Measurements from ENCODE around the gene LIN7A. TPM values are rescaled to one million over a fixed set of nuclear protein-coding genes. Genes with fewer than 3 reads are reported as not detected.

LIN7A gene
- total and polyA plus RNA-seq, 2 of the 8 experiments (the other 6 are each of a cell fraction or from before 2014, with no cell fraction given) = 5.8 to 22.0 TPM

DNA sequence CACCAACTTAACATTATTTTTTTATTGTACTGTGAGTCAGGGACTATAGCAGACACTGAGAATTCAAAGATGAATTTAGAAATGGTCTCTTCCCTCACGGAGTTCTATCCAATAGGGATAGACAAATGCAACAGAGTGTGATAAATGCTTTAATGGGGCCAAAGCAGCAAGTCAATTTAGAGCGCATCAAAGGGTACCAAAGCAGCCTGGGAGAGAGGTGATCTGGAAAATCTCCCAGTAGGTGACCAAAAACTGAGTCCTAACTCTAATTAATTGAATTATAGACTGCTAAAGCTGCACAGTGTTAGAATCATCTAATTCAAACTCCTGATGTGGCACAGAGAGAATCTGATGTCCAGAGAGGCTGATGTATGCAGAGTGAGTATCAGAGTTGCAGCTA lies 2.6 kb downstream of the LIN7A start:
- no peak overlapping the region for H3K4me3 ChIP-seq (ENCODE audit: extremely low read depth in 1 of 4, insufficient read depth in 2 of 4, low read depth in 3 of 4, low read length in 4 of 4)
- no peak overlapping the region for H2BK12ac ChIP-seq (ENCODE audit: low read depth, low read length)
- H3K27ac ChIP-seq (ENCODE audit: low read depth, low read length) = no peak overlapping the region
- FAIRE-seq (no peak), DNase-seq (ENCODE audit: low read depth in 1 of 2, low spot score in 2 of 2) (no peak)
- H3K4me2 ChIP-seq (ENCODE audit: insufficient read depth in 1 of 2, low read depth in 2 of 2, low read length in 2 of 2) = peak overlapping the region in 1 of 2 experiments; percentile 75; a peak in 2 of 4 replicates
- H3K79me2 ChIP-seq (ENCODE audit: control insufficient read depth in 1 of 2, insufficient read depth in 2 of 2, low read length in 2 of 2) = peaks cover 0 to 15% of the 10 kb centered on the region in 2 experiments; a peak in 2 of 4 replicates
- no peaks in the 10 kb centered on the region for H4K20me1 ChIP-seq (replicated peaks in 1 of 2; ENCODE audit: control insufficient read depth in 1 of 2, insufficient read depth in 2 of 2, low read length in 2 of 2)
- H3K4ac ChIP-seq (replicated peaks; ENCODE audit: insufficient read length, low read depth, low read length) = no peak overlapping the region
- H3K23me2 ChIP-seq (ENCODE audit: low read depth, low read length) = peaks cover 3% of the 10 kb centered on the region; the same call in 1 of the 2 replicates
- POLR2A ChIA-PET (ENCODE audit: partially characterized antibody) = interaction anchor here (0.5 kb wide), 1 partner anchor 33 kb away, joined by 4 read pairs; no protein-coding TSS in a partner anchor
- no peak overlapping the region for H3K14ac ChIP-seq (ENCODE audit: insufficient read length)
- no peaks in the 10 kb centered on the region for H3K79me1 ChIP-seq (ENCODE audit: low read depth, low read length)
- no peak overlapping the region for H4K5ac ChIP-seq (ENCODE audit: insufficient read length, low read depth, low read length)
- no peak overlapping the region for H2BK120ac ChIP-seq (replicated peaks; ENCODE audit: low read depth, low read length)
- H2AK5ac ChIP-seq (ENCODE audit: low read depth, low read length) = no peak overlapping the region
- no peak overlapping the region for H2BK20ac ChIP-seq (ENCODE audit: low read length)
- H3K9me3 ChIP-seq (ENCODE audit: insufficient read depth in 2 of 2, low read depth in 1 of 2, low read length in 1 of 2) = no peaks in the 10 kb centered on the region
- H4K8ac ChIP-seq (ENCODE audit: extremely low read depth, insufficient read depth, low read length) = no peak overlapping the region
- H3K27me3 ChIP-seq (replicated peaks in 1 of 4; ENCODE audit: control insufficient read depth in 3 of 4, extremely low read depth in 1 of 4, insufficient read depth in 3 of 4, low read length in 3 of 4) = no peaks in the 10 kb centered on the region; a peak in 1 of 7 replicates
- no peak overlapping the region for H3K23ac ChIP-seq (ENCODE audit: insufficient read length)
- no peak overlapping the region for H2BK5ac ChIP-seq (ENCODE audit: low read depth, low read length)
- H3K9ac ChIP-seq (replicated peaks in 1 of 4; ENCODE audit: extremely low read depth in 1 of 4, low read depth in 3 of 4, low read length in 3 of 4) = no peak overlapping the region
- peaks cover 0 to 9% (median 5%) of the 10 kb centered on the region in 4 experiments; a peak in 3 of 7 replicates for H3K4me1 ChIP-seq (replicated peaks in 1 of 4; ENCODE audit: control insufficient read depth in 3 of 4, insufficient read depth in 4 of 4, low read length in 3 of 4)
- no peak overlapping the region for H2BK15ac ChIP-seq (ENCODE audit: low read length)
- WGBS, 2 experiments (ENCODE audit: extremely low coverage in 1 of 2, insufficient coverage in 1 of 2, insufficient read length in 1 of 2, insufficient replicate concordance in 2 of 2, low coverage in 1 of 2, low lambda C conversion rate in 2 of 2, missing lambda C conversion rate in 1 of 2) = 79% methylated on average over 2 of the region's 2 CpGs; no CpG with 5 or more reads in 1 of the 2 experiments
- no peak overlapping the region for H2AFZ ChIP-seq (ENCODE audit: low read length)
- H3K36me3 ChIP-seq (ENCODE audit: control insufficient read depth in 2 of 4, insufficient read depth in 4 of 4, low read length in 3 of 4) = no peaks in the 10 kb centered on the region
- no peak overlapping the region for H3K56ac ChIP-seq (replicated peaks; ENCODE audit: insufficient read length, low read depth, low read length)
- no peak overlapping the region for H3K18ac ChIP-seq (ENCODE audit: extremely low read depth, low read length)
- TF ChIP-seq ZNF274 (IDR thresholded peaks at IDR 0.05; ENCODE audit: borderline replicate concordance, extremely low read depth, low read length) (no peak), RBBP5 (IDR thresholded peaks at IDR 0.05; ENCODE audit: borderline replicate concordance, low read depth, low read length) (no peak), KDM4A (IDR thresholded peaks at IDR 0.05; ENCODE audit: low read depth, low read length, severe bottlenecking) (no peak), FOSL1 (IDR thresholded peaks at IDR 0.05; ENCODE audit: insufficient read depth, low read depth, low read length) (no peak)
- CTCF ChIA-PET (ENCODE audit: partially characterized antibody) = interaction anchor here (1.0 to 1.6 kb wide), 2 partner anchors 194 to 302 kb away, joined by 3 to 6 read pairs; no protein-coding TSS in a partner anchor
- H4K91ac ChIP-seq (replicated peaks; ENCODE audit: insufficient read length, low read length) = no peak overlapping the region
